HUES6 (cell line): ENCODE measurements around the gene FRYL.
"Not testable (repeated sequence)": the region's sequence is repeated elsewhere in the genome, so short reads cannot be mapped to it uniquely, and the experiment has no call there.

Experiments used
- H3K27ac ChIP-seq: 2 replicates; pipeline ENCODE4 v1.7.0; 2013; ENCODE audit warnings: low read depth, mild to moderate bottlenecking, low read length, inconsistent platforms
- H3K27me3 ChIP-seq: 2 replicates; pipeline ENCODE4 v1.6.1; 2013; ENCODE audit warnings: low read length; ENCODE audit not compliant: control insufficient read depth, insufficient read depth
- H3K36me3 ChIP-seq: 2 replicates; pipeline ENCODE4 v1.6.1; 2013; ENCODE audit warnings: low read length; ENCODE audit not compliant: control insufficient read depth, insufficient read depth
- H3K4me1 ChIP-seq: 2 replicates; pipeline ENCODE4 v1.6.1; 2013; ENCODE audit warnings: low read length; ENCODE audit not compliant: control insufficient read depth, insufficient read depth
- H3K4me3 ChIP-seq: 2 replicates; pipeline ENCODE4 v1.5.1; 2013; ENCODE audit warnings: low read depth, low read length
- H3K9ac ChIP-seq: one replicate; pipeline ENCODE4 v1.6.1; 2013; ENCODE audit warnings: mild to moderate bottlenecking, low read length
- H3K9me3 ChIP-seq: 2 replicates; pipeline ENCODE4 v1.6.1; 2013; ENCODE audit warnings: low read depth, low read length; ENCODE audit not compliant: control insufficient read depth, insufficient read depth

FRYL gene

GRCh38 chr4:48742412-48742811 lies 37.7 kb downstream of the FRYL start:
- Histone ChIP-seq H3K9me3 (no peaks in the 10 kb centered on the region), H3K27me3 (no peaks in the 10 kb centered on the region), H3K9ac (no peak overlapping the region), H3K4me3 (no peak overlapping the region), H3K4me1 (peaks cover 8% of the 10 kb centered on the region; the same call in 1 of the 2 replicates), H3K36me3 (no peaks in the 10 kb centered on the region), H3K27ac (no peak overlapping the region)

GRCh38 chr4:48739560-48740019 lies 40.5 kb downstream of the FRYL start:
- Histone ChIP-seq H3K4me1 (no peaks in the 10 kb centered on the region), H3K4me3 (no peak overlapping the region), H3K27me3 (no peaks in the 10 kb centered on the region), H3K36me3 (no peaks in the 10 kb centered on the region), H3K9me3 (no peaks in the 10 kb centered on the region), H3K27ac (no peak overlapping the region), H3K9ac (no peak overlapping the region)

GRCh38 chr4:48738856-48739255 lies 41.2 kb downstream of the FRYL start:
- 0 out of 2 replicates have a peak, but pooled peaks cover 2% of the 10 kb centered on the region for H3K9me3 ChIP-seq
- H3K4me1 ChIP-seq = no peaks in the 10 kb centered on the region
- no peak overlapping the region for H3K9ac ChIP-seq
- no peak overlapping the region for H3K4me3 ChIP-seq
- no peaks in the 10 kb centered on the region for H3K36me3 ChIP-seq
- H3K27ac ChIP-seq = no peak overlapping the region
- no peaks in the 10 kb centered on the region for H3K27me3 ChIP-seq

GRCh38 chr4:48728906-48729496 lies 51.1 kb downstream of the FRYL start:
- H3K4me1 ChIP-seq = peaks cover 37% of the 10 kb centered on the region
- H3K9ac ChIP-seq, H3K4me3 ChIP-seq, H3K27ac ChIP-seq, H3K27me3 ChIP-seq, H3K36me3 ChIP-seq, H3K9me3 ChIP-seq: not testable (repeated sequence)

GRCh38 chr4:48727666-48728459 lies 52.2 kb downstream of the FRYL start:
- no peaks in the 10 kb centered on the region for H3K36me3 ChIP-seq
- H3K9me3 ChIP-seq = no peaks in the 10 kb centered on the region
- 0 out of 2 replicates have a peak overlapping the region, but pooled peaks have one; percentile 13 for H3K27ac ChIP-seq
- no peak overlapping the region for H3K9ac ChIP-seq
- no peak overlapping the region for H3K4me3 ChIP-seq
- H3K27me3 ChIP-seq = no peaks in the 10 kb centered on the region
- H3K4me1 ChIP-seq = peaks cover 37% of the 10 kb centered on the region

- no peak overlapping the region for H3K9ac ChIP-seq
- H3K27ac ChIP-seq = no peak overlapping the region
- H3K36me3 ChIP-seq = no peaks in the 10 kb centered on the region
- no peaks in the 10 kb centered on the region for H3K9me3 ChIP-seq
- no peak overlapping the region for H3K4me3 ChIP-seq
- peaks cover 37% of the 10 kb centered on the region for H3K4me1 ChIP-seq
- H3K27me3 ChIP-seq = no peaks in the 10 kb centered on the region
Measured at GRCh38 chr4:48725414-48725813, 54.7 kb downstream of the FRYL start.

- H3K4me3 ChIP-seq = no peak overlapping the region
- no peaks in the 10 kb centered on the region for H3K9me3 ChIP-seq
- no peak overlapping the region for H3K27ac ChIP-seq
- no peaks in the 10 kb centered on the region for H3K36me3 ChIP-seq
- peaks cover 23% of the 10 kb centered on the region for H3K4me1 ChIP-seq
- H3K27me3 ChIP-seq = no peaks in the 10 kb centered on the region
- no peak overlapping the region for H3K9ac ChIP-seq
Measured at GRCh38 chr4:48722509-48723446, 57.3 kb downstream of the FRYL start.

- Histone ChIP-seq H3K9me3 (peaks cover 3% of the 10 kb centered on the region), H3K27me3 (no peaks in the 10 kb centered on the region), H3K4me1 (no peaks in the 10 kb centered on the region), H3K36me3 (no peaks in the 10 kb centered on the region), H3K4me3 (no peak overlapping the region), H3K27ac (no peak overlapping the region), H3K9ac (no peak overlapping the region)
Measured at GRCh38 chr4:48720459-48720858, 59.6 kb downstream of the FRYL start.

- H3K9ac ChIP-seq = no peak overlapping the region
- H3K4me3 ChIP-seq = no peak overlapping the region
Measured at GRCh38 chr4:48718818-48719465, 61.1 kb downstream of the FRYL start.

GRCh38 chr4:48716285-48716684 lies 63.8 kb downstream of the FRYL start:
- not testable (repeated sequence) for H3K9me3 ChIP-seq, H3K4me1 ChIP-seq, H3K27me3 ChIP-seq, H3K4me3 ChIP-seq, H3K36me3 ChIP-seq, H3K9ac ChIP-seq, H3K27ac ChIP-seq

More at GRCh38 chr4:48718818-48719465, 61.1 kb downstream of the FRYL start:
- no peaks in the 10 kb centered on the region for H3K4me1 ChIP-seq
- H3K27me3 ChIP-seq = no peaks in the 10 kb centered on the region
- H3K27ac ChIP-seq = no peak overlapping the region
- H3K9me3 ChIP-seq = peaks cover 3% of the 10 kb centered on the region
- H3K36me3 ChIP-seq = no peaks in the 10 kb centered on the region
